K562 (cell line): ENCODE data around the gene KDM2A. TPM values are rescaled to one million over a fixed set of nuclear protein-coding genes. Genes with fewer than 3 reads are reported as not detected.

Experiments
- ADNP ChIP-seq: fragments of 200-800 bp; sonication (Bioruptor generic); IDR thresholded peaks from 2 replicates; pipeline ENCODE4 v1.6.1; 2016; ENCODE audit warnings: missing genetic modification characterization, missing compliant biosample characterization
- ATF2 ChIP-seq: sonication (generic); formaldehyde crosslinking; IDR thresholded peaks from 2 replicates; pipeline ENCODE4 v1.8.1; 2022; ENCODE audit warnings: missing genetic modification reagents
- BRF1 ChIP-seq: IDR thresholded peaks from 3 replicates; pipeline ENCODE4 v1.6.1; 2011; ENCODE audit warnings: borderline replicate concordance, mild to moderate bottlenecking; ENCODE audit not compliant: insufficient read length; ENCODE audit errors: extremely low read depth
- CREB1 ChIP-seq, 2 experiments: sonication (generic) in 1 of 2; formaldehyde crosslinking in 1 of 2; IDR thresholded peaks; 2 replicates each; pipeline versions ENCODE4 v1.6.1 to v1.8.0; 2012 to 2022; ENCODE audit warnings: inconsistent platforms in 1 of 2, mild to moderate bottlenecking in 1 of 2, missing genetic modification reagents in 1 of 2, moderate library complexity in 1 of 2
- E2F1 ChIP-seq: sonication (generic); formaldehyde crosslinking; IDR thresholded peaks from 2 replicates; pipeline ENCODE4 v1.8.1; 2023; ENCODE audit warnings: mild to moderate bottlenecking, missing genetic modification reagents, moderate library complexity
- ELF4 ChIP-seq: fragments of 450-650 bp; formaldehyde crosslinking; IDR thresholded peaks from 2 replicates; pipeline ENCODE4 v1.4.0; 2022; ENCODE audit warnings: missing genetic modification characterization
- ESRRB ChIP-seq: fragments of 250-450 bp; sonication (Bioruptor Pico); IDR thresholded peaks from 2 replicates; pipeline ENCODE4 v1.5.0; 2020; ENCODE audit warnings: mild to moderate bottlenecking, moderate library complexity, borderline replicate concordance
- GTF2A2 ChIP-seq: IDR thresholded peaks from 2 replicates; pipeline ENCODE4 v1.6.1; 2016; ENCODE audit warnings: mild to moderate bottlenecking, missing genetic modification characterization, missing compliant biosample characterization
- HLTF ChIP-seq: fragments of 450-650 bp; IDR thresholded peaks from 2 replicates; pipeline ENCODE4 v1.6.1; 2016
- ILK ChIP-seq: fragments of 450-650 bp; IDR thresholded peaks from 2 replicates; pipeline ENCODE4 v1.6.1; 2016; ENCODE audit warnings: missing genetic modification characterization, low read depth, mild to moderate bottlenecking, missing compliant biosample characterization, moderate library complexity, borderline replicate concordance
- MAX ChIP-seq: sonication (generic); formaldehyde crosslinking; IDR thresholded peaks from 2 replicates; pipeline ENCODE4 v1.9.0; 2022; ENCODE audit warnings: mild to moderate bottlenecking, missing genetic modification reagents
- MLX ChIP-seq, 2 experiments: fragments of 450-650 bp in 1 of 2; sonication (generic) in 1 of 2; formaldehyde crosslinking; conservative IDR thresholded peaks; 2 replicates each; pipeline versions ENCODE4 v1.4.0 to v1.8.1; 2020 to 2022; ENCODE audit warnings: mild to moderate bottlenecking in 1 of 2, missing genetic modification reagents in 1 of 2
- NFE2 ChIP-seq: IDR thresholded peaks from 2 replicates; pipeline ENCODE4 v1.6.1; 2014; ENCODE audit warnings: antibody characterized with exemption, low read depth
- POLR2AphosphoS5 ChIP-seq: IDR thresholded peaks from 2 replicates; pipeline ENCODE4 v1.6.1; 2011; ENCODE audit warnings: mild to moderate bottlenecking, low read depth, low read length, moderate library complexity; ENCODE audit not compliant: control insufficient read depth, insufficient read depth
- POLR2B ChIP-seq: fragments of 450-650 bp; IDR thresholded peaks from 2 replicates; pipeline ENCODE4 v1.6.1; 2018; ENCODE audit warnings: low read depth; ENCODE audit not compliant: partially characterized antibody
- SMAD3 ChIP-seq: fragments of 450-650 bp; formaldehyde crosslinking; conservative IDR thresholded peaks from 2 replicates; pipeline ENCODE4 v1.4.0; 2020; ENCODE audit warnings: mild to moderate bottlenecking
- SP2 ChIP-seq: IDR thresholded peaks from 2 replicates; pipeline ENCODE4 v1.6.1; 2011; ENCODE audit warnings: mild to moderate bottlenecking, low read depth, low read length, moderate library complexity; ENCODE audit not compliant: poor library complexity, severe bottlenecking; ENCODE audit errors: extremely low read depth
- SREBF1 ChIP-seq: fragments of 150-350 bp; IDR thresholded peaks from 2 replicates; pipeline ENCODE4 v1.6.1; 2014; ENCODE audit warnings: antibody characterized with exemption, low read depth, low read length, borderline replicate concordance
- SRSF7 ChIP-seq: fragments of 200-400 bp; formaldehyde crosslinking; optimal IDR thresholded peaks from 2 replicates; pipeline ENCODE3; 2017; ENCODE audit warnings: mild to moderate bottlenecking, low read depth, low read length
- TAF15 ChIP-seq: fragments of 200-400 bp; formaldehyde crosslinking; IDR thresholded peaks from 2 replicates; pipeline ENCODE4 v1.6.1; 2017; ENCODE audit warnings: mild to moderate bottlenecking, low read depth, low read length, moderate library complexity
- THRA ChIP-seq: fragments of 450-650 bp; IDR thresholded peaks from 2 replicates; pipeline ENCODE4 v1.6.1; 2017; ENCODE audit warnings: mild to moderate bottlenecking, moderate library complexity
- ZBTB7A ChIP-seq: IDR thresholded peaks from 2 replicates; pipeline ENCODE4 v1.6.1; 2011; ENCODE audit warnings: low read depth, mild to moderate bottlenecking, low read length, moderate library complexity, borderline replicate concordance; ENCODE audit not compliant: control insufficient read depth
- ZNF384 ChIP-seq: IDR thresholded peaks from 2 replicates; pipeline ENCODE4 v1.6.1; 2012; ENCODE audit warnings: low read depth, low read length, improper control_type of control experiment
- polyA plus RNA-seq, 8 experiments: library from polyadenylated mRNA; depleted of rRNA in 4 of 8; stranded (reverse) in 5 of 8; unstranded in 3 of 8; fragments of >200 nt; fragmentation: Nextera tagmentation in 2 of 8; fragmentation: Illumina TruSeq in 1 of 8; extraction: Ambion mirVana in 2 of 8; extraction: Trizol in 1 of 8; gene quantifications; 2 replicates each; pipeline versions ENCODE4 v1.2.1 to v1.2.3, GENCODE V29; 2011 to 2014; ENCODE audit warnings: inconsistent platforms in 1 of 8, missing spikeins in 1 of 8
- total RNA-seq, 7 experiments: library from RNA; depleted of rRNA in 6 of 7; stranded (reverse); fragments of >200 nt in 6 of 7; fragmentation: Illumina TruSeq in 2 of 7; extraction: Trizol in 2 of 7; gene quantifications; 2 replicates each; pipeline versions ENCODE4 v1.2.1 to v1.2.3, GENCODE V29; 2011 to 2021; ENCODE audit warnings: low replicate concordance in 1 of 7

The KDM2A gene
- total and polyA plus RNA-seq, 9 of the 15 experiments (the other 6 are each of a cell fraction or from before 2014, with no cell fraction given) = 5.0 to 39.3 (median 21.3) TPM

- no peak for TF ChIP-seq ESRRB
- TF ChIP-seq ATF2 (CRISPR knock-in tag) = no peak
- no peak for TF ChIP-seq TAF15
- no peak for TF ChIP-seq CREB1 (IDR thresholded peaks at IDR 0.05)
- no peak for TF ChIP-seq CREB1 (CRISPR knock-in tag; IDR thresholded peaks at IDR 0.05)
- no peak for TF ChIP-seq SRSF7
- no peak for TF ChIP-seq ELF4 (CRISPR knock-in tag)
- TF ChIP-seq SP2 = no peak
- no peak for TF ChIP-seq MLX (CRISPR knock-in tag; conservative IDR thresholded peaks at IDR 0.05)
- peak; percentile 85 for TF ChIP-seq MAX
- TF ChIP-seq ADNP = no peak
- no peak for TF ChIP-seq NFE2
- TF ChIP-seq GTF2A2 (tag) = no peak
- no peak for TF ChIP-seq ZNF384
- no peak for TF ChIP-seq THRA
- TF ChIP-seq ZBTB7A = 0 out of 2 replicates have a peak, but pooled peaks have one; percentile 29
- TF ChIP-seq SREBF1 = no peak
- TF ChIP-seq SMAD3 (CRISPR knock-in tag) = no peak
- no peak for TF ChIP-seq BRF1
- TF ChIP-seq POLR2B = no peak
- TF ChIP-seq HLTF = no peak
- peak; percentile 19; the same call in 1 of the 2 replicates for TF ChIP-seq POLR2AphosphoS5
- TF ChIP-seq E2F1 (CRISPR knock-in tag) = no peak
- TF ChIP-seq ILK (tag) = no peak
These were observed 121.7 kb downstream of the KDM2A start (continued) for GRCh38 chr11:67240576-67241389.
